ENCODE data around the gene RAMACL.

DNA sequence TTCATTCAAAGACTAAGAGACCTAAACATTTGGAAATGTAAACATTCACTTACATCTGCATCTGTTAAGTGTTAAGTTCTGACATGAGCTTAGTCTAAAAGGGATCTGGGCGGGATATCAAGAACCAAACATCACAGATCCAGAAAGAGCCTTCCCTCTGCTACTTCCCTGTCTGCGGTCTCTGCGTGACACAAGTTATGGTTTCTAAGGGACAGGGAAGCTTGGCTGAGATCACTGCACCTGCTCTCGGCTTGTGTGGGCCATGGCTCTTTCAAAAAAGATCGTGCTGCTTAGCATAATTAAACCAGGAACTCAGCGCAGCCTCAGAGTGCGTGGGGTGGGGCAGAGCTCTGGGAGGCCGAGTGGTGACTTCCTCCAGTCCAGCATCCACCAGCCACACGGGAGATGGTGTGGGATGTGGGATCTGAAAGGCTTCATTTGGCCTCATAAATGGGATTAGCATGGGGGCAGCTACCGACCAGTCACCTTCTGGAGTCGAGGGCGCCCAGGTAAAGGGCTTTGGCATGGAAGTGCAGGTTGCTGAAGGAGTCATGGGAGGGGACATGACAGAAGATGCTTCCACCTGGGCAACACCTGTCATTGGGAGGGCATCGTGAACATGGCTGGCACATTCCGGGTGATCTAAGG is 16.7 kb upstream of the RAMACL start:
- TF ChIP-seq, protein P1, sequence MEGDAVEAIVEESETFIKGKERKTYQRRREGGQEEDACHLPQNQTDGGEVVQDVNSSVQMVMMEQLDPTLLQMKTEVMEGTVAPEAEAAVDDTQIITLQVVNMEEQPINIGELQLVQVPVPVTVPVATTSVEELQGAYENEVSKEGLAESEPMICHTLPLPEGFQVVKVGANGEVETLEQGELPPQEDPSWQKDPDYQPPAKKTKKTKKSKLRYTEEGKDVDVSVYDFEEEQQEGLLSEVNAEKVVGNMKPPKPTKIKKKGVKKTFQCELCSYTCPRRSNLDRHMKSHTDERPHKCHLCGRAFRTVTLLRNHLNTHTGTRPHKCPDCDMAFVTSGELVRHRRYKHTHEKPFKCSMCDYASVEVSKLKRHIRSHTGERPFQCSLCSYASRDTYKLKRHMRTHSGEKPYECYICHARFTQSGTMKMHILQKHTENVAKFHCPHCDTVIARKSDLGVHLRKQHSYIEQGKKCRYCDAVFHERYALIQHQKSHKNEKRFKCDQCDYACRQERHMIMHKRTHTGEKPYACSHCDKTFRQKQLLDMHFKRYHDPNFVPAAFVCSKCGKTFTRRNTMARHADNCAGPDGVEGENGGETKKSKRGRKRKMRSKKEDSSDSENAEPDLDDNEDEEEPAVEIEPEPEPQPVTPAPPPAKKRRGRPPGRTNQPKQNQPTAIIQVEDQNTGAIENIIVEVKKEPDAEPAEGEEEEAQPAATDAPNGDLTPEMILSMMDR (IDR thresholded peaks at IDR 0.05), result no peak
- no peak for TF ChIP-seq POLR2A (IDR thresholded peaks at IDR 0.05)

Data from uterus (tissue), 2 donors.